ENCODE measurements around the gene KRT14. TPM values are rescaled to one million over a fixed set of nuclear protein-coding genes. Genes with fewer than 3 reads are reported as not detected.
"Not testable (repeated sequence)": the region's sequence is repeated elsewhere in the genome, so short reads cannot be mapped to it uniquely, and the experiment has no call there.

KRT14 gene
- total and polyA plus RNA-seq, 11 donors: 0.23 to 0.38 TPM; not detected in 9

DNA sequence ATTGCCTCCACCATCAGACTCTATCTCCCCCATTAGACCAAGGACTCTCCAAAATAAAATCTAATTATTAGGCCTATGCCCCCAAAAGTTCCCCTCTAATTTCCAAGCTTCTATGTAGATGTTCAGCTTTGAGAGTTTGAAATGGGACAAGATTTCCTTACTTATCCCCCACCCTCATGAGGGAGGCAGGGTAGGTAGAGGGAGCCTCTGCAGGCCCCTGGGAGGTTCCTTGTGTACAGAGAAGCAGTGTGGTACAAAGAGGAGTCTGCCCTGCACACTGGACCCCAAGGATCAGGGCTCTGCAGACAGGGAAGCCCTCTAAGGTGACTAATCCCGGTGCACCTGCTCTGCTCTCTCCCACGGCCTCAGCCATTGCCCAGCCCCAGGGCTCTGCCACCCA is 35.2 kb upstream of the KRT14 start:
- no peak overlapping the region for H3K4me3 ChIP-seq
- H3K27ac ChIP-seq: no peak overlapping the region
- H3K9me3 ChIP-seq: no peaks in the 10 kb centered on the region
- TF ChIP-seq POLR2A (IDR thresholded peaks at IDR 0.05) (no peak), CTCF (IDR thresholded peaks at IDR 0.05) (no peak)
- no peaks in the 10 kb centered on the region for H3K36me3 ChIP-seq
- 88 to 93% (median 92%) methylated on average over 2 of the region's 2 CpGs for WGBS, 4 donors
- H3K4me1 ChIP-seq: peaks cover 0 to 5% (median 0%) of the 10 kb centered on the region in 12 donors
- H3K27me3 ChIP-seq: peaks cover 0 to 11% (median 0%) of the 10 kb centered on the region in 9 donors
- ATAC-seq (no peak), DNase-seq (no peak)
- intact Hi-C loops (cut with DNase I): no loop called here

GRCh38 chr17:41621435-41621817 is 34.7 kb upstream of the KRT14 start:
- H3K9me3 ChIP-seq; ATAC-seq; H3K4me3 ChIP-seq; intact Hi-C loops (cut with DNase I); H3K27ac ChIP-seq; H3K4me1 ChIP-seq; H3K36me3 ChIP-seq: not testable (repeated sequence)
- peak in 1 of 5 donors; percentile 34 for DNase-seq
- H3K27me3 ChIP-seq: peaks cover 0 to 12% (median under 1%) of the 10 kb centered on the region in 9 donors
- 94 to 99% (median 95%) methylated on average over 11 of the region's 11 CpGs for WGBS, 4 donors

- peaks cover 0 to 5% (median 0%) of the 10 kb centered on the region in 12 donors for H3K4me1 ChIP-seq
- no peak overlapping the region for H3K27ac ChIP-seq
- peak in 1 of 5 donors; percentile 52 for DNase-seq
- intact Hi-C loops (cut with DNase I): no loop called here
- no peak for ATAC-seq
- TF ChIP-seq POLR2A (IDR thresholded peaks at IDR 0.05) (no peak), CTCF (IDR thresholded peaks at IDR 0.05) (no peak)
- WGBS, 4 donors: 71 to 78% (median 75%) methylated on average over 20 to 21 of the region's 21 CpGs
- no peaks in the 10 kb centered on the region for H3K36me3 ChIP-seq
- no peak overlapping the region for H3K4me3 ChIP-seq
- H3K9me3 ChIP-seq: no peaks in the 10 kb centered on the region
- H3K27me3 ChIP-seq: peaks cover 0 to 16% (median 5%) of the 10 kb centered on the region in 9 donors
These were observed 34.1 kb upstream of the KRT14 start for GRCh38 chr17:41620583-41621434.

DNA sequence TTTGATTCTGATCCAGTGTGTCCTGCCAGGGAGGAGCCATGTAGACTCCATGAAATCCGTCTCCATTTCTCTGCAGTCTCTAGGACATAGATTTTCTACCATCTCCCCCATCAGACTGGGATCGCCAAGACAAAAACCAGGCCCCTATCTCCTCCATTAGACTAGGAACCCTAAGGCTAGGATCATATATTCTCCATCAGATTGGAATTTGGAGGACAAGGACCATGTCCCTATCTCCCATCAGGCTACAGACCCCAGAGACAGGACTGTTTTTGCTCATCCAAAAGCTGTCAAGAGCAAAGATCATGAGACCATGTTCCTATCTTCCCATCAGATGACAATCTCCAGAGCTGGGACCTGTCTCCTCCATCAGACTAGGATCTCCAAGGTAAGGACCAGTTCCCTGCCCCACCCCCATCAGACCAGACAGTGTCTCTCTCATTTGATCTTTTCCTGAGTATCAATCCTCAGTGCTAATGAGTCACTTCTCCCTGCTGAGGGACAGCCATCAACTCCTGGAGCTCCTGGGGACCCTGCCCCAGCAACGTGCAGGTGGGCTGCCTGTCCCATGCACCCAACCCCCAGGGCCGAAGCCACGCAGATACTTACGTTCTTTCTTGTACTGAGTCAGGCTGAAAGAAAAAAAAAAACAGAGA is 33.4 kb upstream of the KRT14 start:
- ATAC-seq; intact Hi-C loops (cut with DNase I); H3K27ac ChIP-seq; H3K9me3 ChIP-seq; H3K36me3 ChIP-seq; H3K4me3 ChIP-seq; H3K4me1 ChIP-seq: not testable (repeated sequence)
- H3K27me3 ChIP-seq: peaks cover 0 to 23% (median 5%) of the 10 kb centered on the region in 9 donors
- DNase-seq: peak in 1 of 5 donors; percentile 37
- WGBS, 4 donors: 73 to 78% (median 77%) methylated on average over 6 of the region's 6 CpGs

Data from heart left ventricle (tissue), 16 donors.